GM21825 (cell line): Measurements from ENCODE around the gene RBMY1J.
"Not testable (repeated sequence)": the region's sequence is repeated elsewhere in the genome, so short reads cannot be mapped to it uniquely, and the experiment has no call there.

Experiments
- ATAC-seq: cut with Tn5 transposase; IDR thresholded peaks from one replicate; pipeline ENCODE4 v1.9.1; 2021; ENCODE audit warnings: mild to moderate bottlenecking, moderate library complexity; ENCODE audit not compliant: unreplicated experiment

RBMY1J gene

DNA sequence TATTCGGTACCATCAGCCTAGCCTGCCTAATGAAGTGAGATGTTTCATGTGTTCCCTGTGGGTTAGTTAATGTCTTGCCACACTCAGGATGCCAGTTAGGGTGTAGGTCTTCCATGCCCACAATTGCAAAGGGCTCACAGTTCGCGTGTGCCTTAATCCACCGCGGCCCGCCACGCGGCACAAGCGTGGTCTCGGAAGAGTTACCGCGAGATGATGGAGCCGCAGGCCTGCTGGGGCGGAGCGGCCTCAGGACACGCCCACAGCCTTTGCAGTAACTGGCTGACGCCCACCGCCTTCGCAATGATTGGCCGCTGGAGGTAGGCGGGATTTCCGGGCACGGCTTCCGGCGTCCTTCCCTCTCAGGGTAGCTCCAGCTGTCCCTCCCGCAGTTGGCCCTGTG is at the start of gene RBMY1J:
Gene RBMY1J (plus strand): TSS at position 301 of the 400 bp plus-strand sequence. CDS start 2,038 bp downstream, outside the sequence.
- ATAC-seq: not testable (repeated sequence)

DNA sequence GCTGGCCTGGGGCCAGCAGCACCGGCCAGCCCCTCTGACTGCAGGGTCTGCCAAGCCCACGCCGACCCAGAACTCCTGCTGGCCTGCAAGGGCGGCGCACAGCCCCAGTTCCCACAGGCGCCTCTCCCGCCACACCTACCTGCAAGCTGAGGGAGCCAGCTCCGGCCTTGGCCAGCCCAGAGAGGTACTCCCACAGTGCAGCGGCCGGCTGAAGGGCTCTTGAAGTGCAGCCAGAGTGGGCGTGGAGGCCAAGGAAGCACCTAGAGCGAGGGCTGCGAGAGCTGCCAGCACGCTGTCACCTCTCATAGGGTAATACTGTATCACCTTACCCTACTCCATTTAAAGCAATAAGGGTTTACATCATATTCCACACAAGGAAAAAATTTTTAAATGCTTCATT is 35.8 kb upstream of the RBMY1J start:
- ATAC-seq: no peak

DNA sequence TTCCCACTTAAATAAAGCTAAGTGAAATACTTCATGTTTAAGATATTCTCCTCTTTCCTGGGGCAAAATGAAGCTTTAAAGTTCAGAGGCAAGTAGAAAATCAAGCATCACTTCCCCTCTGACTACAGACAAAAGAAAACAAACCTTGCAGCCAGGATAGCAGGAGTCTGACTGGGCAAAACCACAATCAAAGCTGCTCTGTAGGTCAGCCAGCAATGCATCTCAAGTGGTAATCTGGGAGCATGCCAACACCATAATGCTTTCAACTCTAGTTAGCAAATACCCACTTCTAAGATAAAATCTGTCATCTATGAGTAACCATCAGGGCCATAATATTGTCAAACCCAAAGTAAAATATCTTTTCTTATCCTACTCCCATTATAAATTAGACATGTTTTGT is 32.6 kb upstream of the RBMY1J start:
- no peak for ATAC-seq

DNA sequence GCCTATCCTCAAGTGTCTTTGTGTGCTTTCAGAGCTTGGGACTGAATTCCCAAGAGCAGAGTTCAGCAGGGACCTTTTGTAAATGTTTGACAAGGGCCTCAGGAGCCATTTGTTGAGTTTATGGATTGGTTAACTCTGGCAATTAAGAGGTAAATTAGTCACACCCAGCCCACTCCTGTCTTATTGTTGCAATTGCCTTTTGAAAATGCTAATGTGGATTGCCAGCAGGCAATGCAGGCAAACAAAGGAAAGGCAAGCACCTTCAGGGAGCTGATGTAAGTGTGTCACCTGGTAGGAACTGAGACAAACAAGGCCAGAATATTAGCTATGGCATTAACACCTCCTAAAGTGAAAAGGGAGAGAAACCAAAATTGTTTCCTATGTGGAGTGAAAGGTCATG is 29.7 kb upstream of the RBMY1J start:
- ATAC-seq: no peak

DNA sequence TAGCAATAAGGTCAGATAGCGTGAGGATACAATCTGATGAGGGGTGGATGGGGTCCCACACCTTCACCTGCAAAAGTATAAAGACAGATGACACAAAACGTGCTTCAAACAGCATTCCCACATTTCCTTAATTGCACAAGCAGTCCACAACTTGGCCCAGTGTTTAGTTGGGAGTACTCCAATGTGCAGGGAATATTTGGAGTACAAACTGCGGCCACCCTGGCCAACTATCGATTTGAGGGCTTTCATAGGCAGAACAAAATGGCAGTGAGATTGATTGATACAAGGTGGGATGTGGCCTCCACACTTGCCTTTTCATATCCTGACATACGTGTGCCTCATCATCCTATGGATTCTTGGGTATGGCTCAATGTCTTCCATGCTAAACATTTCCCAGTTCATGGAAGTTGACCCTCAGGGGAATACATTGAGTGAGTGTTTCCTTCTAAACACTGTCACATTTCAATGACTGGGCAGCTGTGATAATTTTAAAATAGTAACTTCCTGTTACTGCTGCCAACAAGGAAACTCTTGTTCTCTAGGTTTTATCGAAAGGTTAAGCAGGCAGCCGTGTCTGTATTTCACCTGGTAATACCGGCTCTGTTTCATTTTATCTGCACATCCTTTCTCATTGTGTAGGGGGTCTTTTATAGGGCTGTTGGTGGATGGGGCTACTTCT is 41.6 kb downstream of the RBMY1J start:
- not testable (repeated sequence) for ATAC-seq

DNA sequence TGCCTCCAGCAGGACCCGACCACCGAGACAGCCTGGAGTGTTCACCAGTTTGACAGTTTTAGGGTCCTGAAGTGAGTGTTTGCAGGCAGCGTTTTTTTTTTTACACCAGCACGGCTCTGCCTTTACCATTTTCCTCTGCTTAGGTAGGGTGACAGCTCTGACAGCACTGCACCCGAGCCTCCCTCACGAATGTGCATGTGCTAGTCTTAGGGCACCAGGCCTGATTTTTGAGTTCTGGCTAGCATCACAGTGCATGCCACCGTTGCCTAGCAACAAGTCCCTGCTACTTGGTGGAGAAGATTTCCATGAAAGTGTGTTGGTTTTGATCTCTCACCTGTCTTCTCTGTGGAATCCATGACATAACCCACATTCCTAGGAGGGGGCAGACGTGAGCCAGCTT is 52.3 kb downstream of the RBMY1J start:
- not testable (repeated sequence) for ATAC-seq

DNA sequence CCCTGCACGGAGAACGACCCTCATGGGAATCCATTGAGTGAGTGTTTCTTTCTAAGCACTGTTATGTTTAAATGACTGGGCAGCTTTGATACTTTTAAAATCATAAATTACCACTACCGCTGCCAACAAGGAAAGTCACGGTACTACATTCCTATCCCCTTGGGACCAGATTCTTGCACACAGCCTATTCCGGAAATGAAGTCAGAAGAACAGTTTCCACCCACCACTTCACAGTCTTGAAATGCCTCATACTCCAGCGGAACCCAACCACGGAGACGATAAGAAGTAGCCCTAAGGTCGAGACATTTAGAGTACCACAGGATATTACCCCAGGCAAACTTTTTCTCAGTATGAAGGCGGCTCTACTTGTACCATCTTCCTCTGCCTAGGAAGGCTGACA is 58.8 kb downstream of the RBMY1J start:
- ATAC-seq: not testable (repeated sequence)
